ENCODE measurements around the gene SCAMP2. TPM values are rescaled to one million over a fixed set of nuclear protein-coding genes. Genes with fewer than 3 reads are reported as not detected.

Gene SCAMP2
- total RNA-seq, 3 donors from 2014 or later (not counting 1 experiment from before 2014, with no cell fraction given), result 78.8 to 101 (median 92.8) TPM

- Histone ChIP-seq H3K36me3 (ENCODE audit: control insufficient read depth, insufficient read depth, low read length) (peaks cover 25% of the 10 kb centered on the region), H3K4me1 (ENCODE audit: control insufficient read depth, insufficient read depth, low read length) (peaks cover 48% of the 10 kb centered on the region), H3K27ac (ENCODE audit: low read length) (peak overlapping the region; percentile 80), H3K27me3 (ENCODE audit: control insufficient read depth, insufficient read depth, low read length) (no peaks in the 10 kb centered on the region), H3K4me3 (ENCODE audit: low read length) (peak overlapping the region; percentile 40), H3K9me3 (ENCODE audit: control insufficient read depth, insufficient read depth, low read length) (no peaks in the 10 kb centered on the region)
- ATAC-seq (no peak), DNase-seq (peak in 1 of 2 donors; percentile 26)
- Mint-ChIP-seq H3K4me3 (peak overlapping the region; percentile 74), H3K9me3 (no peaks in the 10 kb centered on the region), H3K4me1 (peaks cover 18 to 49% of the 10 kb centered on the region in 2 donors), H3K27me3 (ENCODE audit: low read depth in 2 of 2) (no peaks in the 10 kb centered on the region), H3K36me3 (peaks cover 15% of the 10 kb centered on the region), H3K27ac (peak overlapping the region; percentile 91)
- intact Hi-C loops (cut with micrococcal nuclease), result loop anchor here (2.0 to 10.0 kb wide), 5 partner anchors 15 to 361 kb away; partner anchors contain the start of genes C15orf39, FAM219B and SCAMP2
- WGBS (ENCODE audit: insufficient coverage), result 51% methylated on average over 7 of the region's 12 CpGs
- no peak for TF ChIP-seq CTCF (IDR thresholded peaks at IDR 0.05)
Measured at GRCh38 chr15:74843891-74844299, 29.3 kb downstream of the SCAMP2 start.

GRCh38 chr15:74843445-74843828 is 29.7 kb downstream of the SCAMP2 start:
- H3K4me1 Mint-ChIP-seq, result peaks cover 18 to 49% of the 10 kb centered on the region in 2 donors
- H3K4me1 ChIP-seq (ENCODE audit: control insufficient read depth, insufficient read depth, low read length), result peaks cover 48% of the 10 kb centered on the region
- peaks cover 11% of the 10 kb centered on the region for H3K36me3 Mint-ChIP-seq
- H3K4me3 Mint-ChIP-seq, result peak overlapping the region; percentile 91
- H3K27ac ChIP-seq (ENCODE audit: low read length), result peak overlapping the region; percentile 80
- intact Hi-C loops (cut with micrococcal nuclease), result loop anchor here (5.0 to 10.0 kb wide), 3 partner anchors 56 to 361 kb away; partner anchors contain the start of genes C15orf39 and FAM219B
- TF ChIP-seq CTCF (IDR thresholded peaks at IDR 0.05), result no peak
- H3K27me3 ChIP-seq (ENCODE audit: control insufficient read depth, insufficient read depth, low read length), result no peaks in the 10 kb centered on the region
- H3K27ac Mint-ChIP-seq, result peak overlapping the region; percentile 91
- ATAC-seq, result no peak
- H3K27me3 Mint-ChIP-seq (ENCODE audit: low read depth in 2 of 2), result no peaks in the 10 kb centered on the region
- H3K9me3 Mint-ChIP-seq, result no peaks in the 10 kb centered on the region
- WGBS (ENCODE audit: insufficient coverage), result 23% methylated on average over 17 of the region's 18 CpGs
- no peak for DNase-seq
- H3K4me3 ChIP-seq (ENCODE audit: low read length), result peak overlapping the region; percentile 40
- H3K36me3 ChIP-seq (ENCODE audit: control insufficient read depth, insufficient read depth, low read length), result peaks cover 20% of the 10 kb centered on the region
- H3K9me3 ChIP-seq (ENCODE audit: control insufficient read depth, insufficient read depth, low read length), result no peaks in the 10 kb centered on the region

GRCh38 chr15:74842581-74843444 is 30.4 kb downstream of the SCAMP2 start, which contains the start of gene ULK3:
Gene ULK3, minus strand, starts transcription at chr15:74843156. Its CDS starts 51 bp downstream, at chr15:74843105.
- WGBS (ENCODE audit: insufficient coverage), result under 1% methylated on average over 84 of the region's 84 CpGs
- Histone ChIP-seq H3K27ac (ENCODE audit: low read length) (peak within 1 kb of the TSS; percentile 80), H3K9me3 (ENCODE audit: control insufficient read depth, insufficient read depth, low read length) (no peaks in the 10 kb centered on the region), H3K4me3 (ENCODE audit: low read length) (peak within 1 kb of the TSS; percentile 90), H3K36me3 (ENCODE audit: control insufficient read depth, insufficient read depth, low read length) (peaks cover 14% of the 10 kb centered on the region), H3K27me3 (ENCODE audit: control insufficient read depth, insufficient read depth, low read length) (no peaks in the 10 kb centered on the region), H3K4me1 (ENCODE audit: control insufficient read depth, insufficient read depth, low read length) (peaks cover 48% of the 10 kb centered on the region)
- DNase-seq (peak; percentile 93 to 95), ATAC-seq (peak; percentile 92 to 98 (median 93))
- H3K4me1 Mint-ChIP-seq, result peaks cover 18 to 49% of the 10 kb centered on the region in 2 donors
- no peaks in the 10 kb centered on the region for H3K27me3 Mint-ChIP-seq (ENCODE audit: low read depth in 2 of 2)
- no peaks in the 10 kb centered on the region for H3K9me3 Mint-ChIP-seq
- H3K27ac Mint-ChIP-seq, result peak within 1 kb of the TSS; percentile 91
- H3K4me3 Mint-ChIP-seq, result peak within 1 kb of the TSS; percentile 91
- peak; percentile 70 for TF ChIP-seq CTCF (IDR thresholded peaks at IDR 0.05)
- intact Hi-C loops (cut with micrococcal nuclease), result loop anchor here (5.0 to 10.0 kb wide), 3 partner anchors 56 to 362 kb away; partner anchors contain the start of genes C15orf39 and FAM219B
- H3K36me3 Mint-ChIP-seq, result peaks cover 5% of the 10 kb centered on the region

All from natural killer cell (primary cell).